ENCODE measurements around the gene TMEM225B.

DNA sequence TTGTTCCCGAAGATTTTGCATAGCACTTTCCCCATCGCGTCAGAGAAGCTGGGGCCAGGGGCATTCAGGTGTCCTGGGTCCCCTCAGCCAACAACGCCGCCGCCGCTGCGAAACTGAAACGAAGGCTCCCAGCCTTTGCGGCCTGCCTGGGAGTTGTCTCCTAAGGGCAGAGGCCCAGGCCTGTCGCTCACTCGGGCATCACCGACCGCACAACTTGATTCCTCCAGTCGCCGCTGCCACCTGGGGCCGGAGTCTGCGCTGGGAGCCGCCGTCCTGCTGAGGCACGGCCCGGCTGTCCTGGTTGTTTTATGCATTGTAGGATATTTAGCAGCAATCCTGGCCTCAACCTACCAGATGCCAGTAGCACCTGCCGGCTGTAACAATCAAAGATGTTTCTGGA lies 40.7 kb downstream of the TMEM225B start:
- no peak for TF ChIP-seq POLR2A (IDR thresholded peaks at IDR 0.05)
- TF ChIP-seq, protein P1, sequence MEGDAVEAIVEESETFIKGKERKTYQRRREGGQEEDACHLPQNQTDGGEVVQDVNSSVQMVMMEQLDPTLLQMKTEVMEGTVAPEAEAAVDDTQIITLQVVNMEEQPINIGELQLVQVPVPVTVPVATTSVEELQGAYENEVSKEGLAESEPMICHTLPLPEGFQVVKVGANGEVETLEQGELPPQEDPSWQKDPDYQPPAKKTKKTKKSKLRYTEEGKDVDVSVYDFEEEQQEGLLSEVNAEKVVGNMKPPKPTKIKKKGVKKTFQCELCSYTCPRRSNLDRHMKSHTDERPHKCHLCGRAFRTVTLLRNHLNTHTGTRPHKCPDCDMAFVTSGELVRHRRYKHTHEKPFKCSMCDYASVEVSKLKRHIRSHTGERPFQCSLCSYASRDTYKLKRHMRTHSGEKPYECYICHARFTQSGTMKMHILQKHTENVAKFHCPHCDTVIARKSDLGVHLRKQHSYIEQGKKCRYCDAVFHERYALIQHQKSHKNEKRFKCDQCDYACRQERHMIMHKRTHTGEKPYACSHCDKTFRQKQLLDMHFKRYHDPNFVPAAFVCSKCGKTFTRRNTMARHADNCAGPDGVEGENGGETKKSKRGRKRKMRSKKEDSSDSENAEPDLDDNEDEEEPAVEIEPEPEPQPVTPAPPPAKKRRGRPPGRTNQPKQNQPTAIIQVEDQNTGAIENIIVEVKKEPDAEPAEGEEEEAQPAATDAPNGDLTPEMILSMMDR (IDR thresholded peaks at IDR 0.05 in 4 of 5, conservative IDR thresholded peaks at IDR 0.05 in 1 of 5) = no peak
